MCF 10A (cell line): Measurements from ENCODE around the gene ELMO1. TPM values are rescaled to one million over a fixed set of nuclear protein-coding genes. Genes with fewer than 3 reads are reported as not detected.

Experiments used
- BruUV-seq: library from RNA; stranded (reverse); fragments of 400-500 nt; replicated peaks from 2 replicates; lab custom pipeline; 2021; lab: Mats Ljungman, UMichigan
- CTCF ChIA-PET: fragments of 300-600 bp; sonication (Branson Sonifier 250); formaldehyde crosslinking; extraction: SDS; loops from one replicate; lab custom pipeline; 2021; ENCODE audit warnings: antibody characterized with exemption, inconsistent platforms; lab: Yijun Ruan, JAX
- POLR2A ChIA-PET: fragments of 300-600, 350-650 bp; sonication (Branson Sonifier 250); formaldehyde crosslinking; extraction: SDS; loops from one replicate; lab custom pipeline; 2020; ENCODE audit warnings: antibody characterized with exemption, inconsistent platforms; lab: Yijun Ruan, JAX
- DNase-seq: peaks from one replicate; pipeline ENCODE4 v3.0.0-alpha.2; 2018; ENCODE audit not compliant: unreplicated experiment
- H3K27ac Mint-ChIP-seq: one replicate; pipeline ENCODE4 v1.8.0; 2022; ENCODE audit warnings: mild to moderate bottlenecking, low read depth, mixed read lengths; ENCODE audit not compliant: unreplicated experiment
- H3K27me3 Mint-ChIP-seq: one replicate; pipeline ENCODE4 v1.8.0; 2022; ENCODE audit warnings: mixed read lengths; ENCODE audit not compliant: insufficient read depth, unreplicated experiment
- H3K36me3 Mint-ChIP-seq: one replicate; pipeline ENCODE4 v1.8.0; 2022; ENCODE audit warnings: mild to moderate bottlenecking, moderate library complexity, mixed read lengths; ENCODE audit not compliant: insufficient read depth, unreplicated experiment
- H3K4me1 Mint-ChIP-seq: one replicate; pipeline ENCODE4 v1.8.0; 2022; ENCODE audit warnings: mixed read lengths; ENCODE audit not compliant: insufficient read depth, unreplicated experiment
- H3K4me3 Mint-ChIP-seq: one replicate; pipeline ENCODE4 v1.8.0; 2022; ENCODE audit warnings: mild to moderate bottlenecking, moderate library complexity, mixed read lengths; ENCODE audit not compliant: unreplicated experiment
- H3K9me3 Mint-ChIP-seq: one replicate; pipeline ENCODE4 v1.8.0; 2022; ENCODE audit warnings: mixed read lengths; ENCODE audit not compliant: unreplicated experiment
- intact Hi-C: fragments of 100-400 bp; cut with micrococcal nuclease; formaldehyde crosslinking; loops from 2 replicates; pipeline ENCODE4 v1.14.1; 2022
- total RNA-seq: library from RNA; stranded (reverse); gene quantifications from 2 replicates; pipeline ENCODE4 v1.2.3, GENCODE V29; 2022
- TF ChIP-seq, protein P1 (sequence below): fragments of 200-600 bp; IDR thresholded peaks from one replicate; pipeline ENCODE4 v1.8.0; 2022; ENCODE audit warnings: antibody characterized with exemption, mild to moderate bottlenecking; ENCODE audit not compliant: unreplicated experiment

ELMO1 gene
- total RNA-seq, 1 experiment from 2014 or later = 0.30 TPM

DNA sequence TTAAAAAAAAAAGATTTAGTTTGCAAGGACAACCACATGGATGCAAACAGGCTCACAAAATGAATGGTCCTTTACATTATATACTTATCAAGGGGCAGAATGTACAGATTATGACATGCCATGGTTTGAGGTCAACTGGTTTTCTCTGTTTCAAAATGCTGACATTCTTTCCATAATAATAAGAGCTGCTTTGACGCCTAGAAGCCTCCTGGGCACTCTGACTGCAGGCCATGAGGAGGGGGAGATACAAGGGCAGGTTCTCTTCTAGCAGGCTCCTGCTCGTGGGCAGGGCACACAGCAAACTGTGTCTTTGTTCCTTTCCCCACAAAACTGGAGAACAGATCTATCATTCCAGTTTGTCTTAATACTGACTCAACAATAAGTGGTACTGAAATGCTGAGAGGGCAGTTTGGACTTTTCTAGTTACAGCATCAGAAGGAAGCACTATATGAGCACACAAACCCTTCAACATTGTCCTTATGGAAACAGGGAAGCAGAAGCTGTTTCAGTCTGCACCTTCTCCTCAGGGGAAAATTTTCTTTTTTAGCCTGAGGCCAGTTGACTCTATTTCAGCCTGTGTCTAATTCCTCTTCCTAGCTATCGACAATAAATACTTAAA, 409.4 kb downstream of the ELMO1 start:
- intact Hi-C loops = no loop called here
- Mint-ChIP-seq H3K27ac (no peak overlapping the region), H3K9me3 (peaks cover 7% of the 10 kb centered on the region), H3K36me3 (no peaks in the 10 kb centered on the region), H3K4me1 (no peaks in the 10 kb centered on the region), H3K4me3 (no peak overlapping the region), H3K27me3 (no peaks in the 10 kb centered on the region)
- TF ChIP-seq, protein P1, sequence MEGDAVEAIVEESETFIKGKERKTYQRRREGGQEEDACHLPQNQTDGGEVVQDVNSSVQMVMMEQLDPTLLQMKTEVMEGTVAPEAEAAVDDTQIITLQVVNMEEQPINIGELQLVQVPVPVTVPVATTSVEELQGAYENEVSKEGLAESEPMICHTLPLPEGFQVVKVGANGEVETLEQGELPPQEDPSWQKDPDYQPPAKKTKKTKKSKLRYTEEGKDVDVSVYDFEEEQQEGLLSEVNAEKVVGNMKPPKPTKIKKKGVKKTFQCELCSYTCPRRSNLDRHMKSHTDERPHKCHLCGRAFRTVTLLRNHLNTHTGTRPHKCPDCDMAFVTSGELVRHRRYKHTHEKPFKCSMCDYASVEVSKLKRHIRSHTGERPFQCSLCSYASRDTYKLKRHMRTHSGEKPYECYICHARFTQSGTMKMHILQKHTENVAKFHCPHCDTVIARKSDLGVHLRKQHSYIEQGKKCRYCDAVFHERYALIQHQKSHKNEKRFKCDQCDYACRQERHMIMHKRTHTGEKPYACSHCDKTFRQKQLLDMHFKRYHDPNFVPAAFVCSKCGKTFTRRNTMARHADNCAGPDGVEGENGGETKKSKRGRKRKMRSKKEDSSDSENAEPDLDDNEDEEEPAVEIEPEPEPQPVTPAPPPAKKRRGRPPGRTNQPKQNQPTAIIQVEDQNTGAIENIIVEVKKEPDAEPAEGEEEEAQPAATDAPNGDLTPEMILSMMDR = no peak
- POLR2A ChIA-PET = no interaction called here
- no peak for DNase-seq
- CTCF ChIA-PET = interaction anchor here (0.9 kb wide), 1 partner anchor 61 kb away, joined by 3 read pairs; no protein-coding TSS in a partner anchor
- no TSS peak for BruUV-seq

DNA sequence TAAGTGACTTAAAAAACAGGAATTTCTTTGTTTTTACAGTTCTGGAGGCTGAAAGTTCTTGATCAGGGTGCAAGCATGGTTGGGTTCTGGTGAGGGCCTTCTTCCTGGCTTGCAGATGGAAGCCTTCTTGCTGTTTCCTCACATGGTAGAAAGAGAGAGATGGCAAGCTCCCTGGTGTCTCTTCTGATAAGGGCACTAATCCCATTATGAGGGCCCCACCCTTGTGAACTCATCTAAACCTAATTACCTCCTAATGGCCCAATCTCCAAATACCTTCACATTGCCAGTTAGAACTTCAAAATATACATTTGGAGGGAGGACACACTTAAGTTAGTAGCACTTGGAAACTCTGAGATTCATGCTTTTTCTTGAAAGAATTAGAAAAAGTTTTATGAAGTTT, 410.0 kb downstream of the ELMO1 start:
- TF ChIP-seq, protein P1 = no peak
- no TSS peak for BruUV-seq
- Mint-ChIP-seq H3K36me3 (no peaks in the 10 kb centered on the region), H3K27ac (no peak overlapping the region), H3K27me3 (no peaks in the 10 kb centered on the region), H3K9me3 (peaks cover 7% of the 10 kb centered on the region), H3K4me1 (no peaks in the 10 kb centered on the region), H3K4me3 (no peak overlapping the region)
- ChIA-PET CTCF (no interaction called here), POLR2A (no interaction called here)
- DNase-seq = no peak
- intact Hi-C loops = no loop called here

- CTCF ChIA-PET = no interaction called here
- intact Hi-C loops = no loop called here
- H3K4me3 Mint-ChIP-seq = no peak overlapping the region
- DNase-seq = no peak
- peaks cover 7% of the 10 kb centered on the region for H3K9me3 Mint-ChIP-seq
- TF ChIP-seq, protein P1 = no peak
- H3K27me3 Mint-ChIP-seq = no peaks in the 10 kb centered on the region
- peaks cover 10% of the 10 kb centered on the region for H3K4me1 Mint-ChIP-seq
- POLR2A ChIA-PET = interaction anchor here (0.6 kb wide), 1 partner anchor 132 kb away, joined by 3 read pairs; no protein-coding TSS in a partner anchor
- no peaks in the 10 kb centered on the region for H3K36me3 Mint-ChIP-seq
- H3K27ac Mint-ChIP-seq = no peak overlapping the region
- no TSS peak for BruUV-seq
These were observed 411.4 kb downstream of the ELMO1 start for GRCh38 chr7:37037286-37037685.

- POLR2A ChIA-PET = no interaction called here
- no peaks in the 10 kb centered on the region for H3K27me3 Mint-ChIP-seq
- peaks cover 22% of the 10 kb centered on the region for H3K4me1 Mint-ChIP-seq
- H3K36me3 Mint-ChIP-seq = no peaks in the 10 kb centered on the region
- no peak overlapping the region for H3K4me3 Mint-ChIP-seq
- peaks cover 4% of the 10 kb centered on the region for H3K9me3 Mint-ChIP-seq
- H3K27ac Mint-ChIP-seq = no peak overlapping the region
- TF ChIP-seq, protein P1 = no peak
- no peak for DNase-seq
- no TSS peak for BruUV-seq
- intact Hi-C loops = no loop called here
- CTCF ChIA-PET = interaction anchor here (1.1 to 1.5 kb wide), 2 partner anchors 9 to 595 kb away, joined by 3 to 4 read pairs; no protein-coding TSS in a partner anchor
These were observed 413.0 kb downstream of the ELMO1 start for GRCh38 chr7:37035631-37036030.
